HFFc6 (cell line): Measurements from ENCODE around the gene AJUBA. TPM values are rescaled to one million over a fixed set of nuclear protein-coding genes. Genes with fewer than 3 reads are reported as not detected.
A peak's percentile ranks its signal among the peaks of the same experiment; 100 is the strongest.

ENCODE experiments used
- DNase-seq: peaks from one replicate; pipeline ENCODE4 v3.0.0-alpha.2; 2018
- H3K27ac Mint-ChIP-seq: 2 replicates; pipeline ENCODE4 v1.8.0; 2020; ENCODE audit warnings: mild to moderate bottlenecking, mixed read lengths
- H3K27me3 Mint-ChIP-seq: 2 replicates; pipeline ENCODE4 v1.8.0; 2021; ENCODE audit warnings: mild to moderate bottlenecking, moderate library complexity, mixed read lengths; ENCODE audit not compliant: insufficient read depth
- H3K36me3 Mint-ChIP-seq: 2 replicates; pipeline ENCODE4 v1.8.0; 2021; ENCODE audit warnings: low read depth, mixed read lengths
- H3K4me1 Mint-ChIP-seq: 2 replicates; pipeline ENCODE4 v1.8.0; 2020; ENCODE audit warnings: low read depth, mixed read lengths
- H3K4me3 Mint-ChIP-seq: 2 replicates; pipeline ENCODE4 v1.8.0; 2020; ENCODE audit warnings: mild to moderate bottlenecking, moderate library complexity, mixed read lengths
- H3K9me3 Mint-ChIP-seq: 2 replicates; pipeline ENCODE4 v1.8.0; 2020; ENCODE audit warnings: mild to moderate bottlenecking, mixed read lengths
- total RNA-seq, 6 experiments: library from RNA; stranded (reverse); fragmentation: NEBNext Ultra II Directional; extraction: Animal tissue kit (Norgen Biotek cat#: 25700); gene quantifications; 2 replicates in 1 of 6; 3 replicates in 5 of 6; pipeline ENCODE4 v1.2.3, GENCODE V29; 2021
- TF ChIP-seq, protein P1 (sequence below): fragments of 200-600 bp; sonication (generic); IDR thresholded peaks from 2 replicates; pipeline ENCODE4 v1.5.0; 2021; ENCODE audit warnings: antibody characterized with exemption, mild to moderate bottlenecking

The AJUBA gene
- total RNA-seq, 6 experiments from 2014 or later, result 66.0 to 79.7 (median 74.9) TPM

- peak; percentile 81 for DNase-seq
- H3K9me3 Mint-ChIP-seq, result no peaks in the 10 kb centered on the region
- H3K27me3 Mint-ChIP-seq, result no peaks in the 10 kb centered on the region
- peaks cover 6% of the 10 kb centered on the region for H3K4me1 Mint-ChIP-seq
- TF ChIP-seq, protein P1, sequence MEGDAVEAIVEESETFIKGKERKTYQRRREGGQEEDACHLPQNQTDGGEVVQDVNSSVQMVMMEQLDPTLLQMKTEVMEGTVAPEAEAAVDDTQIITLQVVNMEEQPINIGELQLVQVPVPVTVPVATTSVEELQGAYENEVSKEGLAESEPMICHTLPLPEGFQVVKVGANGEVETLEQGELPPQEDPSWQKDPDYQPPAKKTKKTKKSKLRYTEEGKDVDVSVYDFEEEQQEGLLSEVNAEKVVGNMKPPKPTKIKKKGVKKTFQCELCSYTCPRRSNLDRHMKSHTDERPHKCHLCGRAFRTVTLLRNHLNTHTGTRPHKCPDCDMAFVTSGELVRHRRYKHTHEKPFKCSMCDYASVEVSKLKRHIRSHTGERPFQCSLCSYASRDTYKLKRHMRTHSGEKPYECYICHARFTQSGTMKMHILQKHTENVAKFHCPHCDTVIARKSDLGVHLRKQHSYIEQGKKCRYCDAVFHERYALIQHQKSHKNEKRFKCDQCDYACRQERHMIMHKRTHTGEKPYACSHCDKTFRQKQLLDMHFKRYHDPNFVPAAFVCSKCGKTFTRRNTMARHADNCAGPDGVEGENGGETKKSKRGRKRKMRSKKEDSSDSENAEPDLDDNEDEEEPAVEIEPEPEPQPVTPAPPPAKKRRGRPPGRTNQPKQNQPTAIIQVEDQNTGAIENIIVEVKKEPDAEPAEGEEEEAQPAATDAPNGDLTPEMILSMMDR, result peak; percentile 97
- no peaks in the 10 kb centered on the region for H3K36me3 Mint-ChIP-seq
- no peak overlapping the region for H3K27ac Mint-ChIP-seq
- no peak overlapping the region for H3K4me3 Mint-ChIP-seq
Observed at GRCh38 chr14:22986508-22987054, 4.2 kb upstream of the AJUBA start.

GRCh38 chr14:22985894-22986507 lies 3.6 kb upstream of the AJUBA start:
- DNase-seq, result no peak
- TF ChIP-seq, protein P1, result no peak
- H3K9me3 Mint-ChIP-seq, result no peaks in the 10 kb centered on the region
- H3K4me3 Mint-ChIP-seq, result no peak overlapping the region
- H3K36me3 Mint-ChIP-seq, result no peaks in the 10 kb centered on the region
- H3K27me3 Mint-ChIP-seq, result no peaks in the 10 kb centered on the region
- peak overlapping the region; percentile 24 for H3K27ac Mint-ChIP-seq
- H3K4me1 Mint-ChIP-seq, result peaks cover 6% of the 10 kb centered on the region

DNA sequence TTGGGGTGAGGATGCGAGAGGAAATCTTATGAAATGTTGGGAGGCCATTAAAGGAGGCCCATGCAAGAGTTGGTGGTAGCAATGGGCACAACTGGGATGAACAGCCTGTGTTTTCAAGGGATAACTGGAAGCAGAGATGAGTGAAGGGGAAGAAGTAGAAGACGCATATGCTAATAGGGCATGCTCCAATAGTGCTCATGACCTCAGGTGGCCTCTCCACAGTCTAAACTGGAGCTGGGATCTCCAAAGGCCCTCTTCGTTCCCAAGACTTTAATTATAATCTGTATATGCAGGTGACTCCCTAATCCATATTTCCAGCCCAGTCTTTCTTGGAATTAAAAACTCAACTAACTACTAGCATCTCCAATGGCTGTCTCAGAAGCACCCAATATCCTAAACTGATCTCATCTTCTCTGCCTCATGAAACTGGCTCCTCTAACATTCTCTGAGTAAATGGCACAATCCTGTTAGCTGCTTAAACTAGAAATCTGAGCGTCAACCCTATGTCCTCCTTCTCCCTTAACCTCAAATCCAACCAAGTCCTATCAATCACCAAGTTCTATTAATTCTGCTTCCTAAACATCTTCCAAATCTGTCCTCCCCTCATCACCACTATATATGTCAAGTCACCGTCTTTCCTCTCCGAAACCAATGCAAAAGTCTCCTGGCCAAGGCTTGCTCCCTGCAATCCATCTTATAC lies 2.8 kb upstream of the AJUBA start:
- peaks cover 7% of the 10 kb centered on the region for H3K4me1 Mint-ChIP-seq
- no peak overlapping the region for H3K27ac Mint-ChIP-seq
- TF ChIP-seq, protein P1, result no peak
- DNase-seq, result no peak
- peaks cover under 1% of the 10 kb centered on the region; the same call in 1 of the 2 replicates for H3K27me3 Mint-ChIP-seq
- no peak overlapping the region for H3K4me3 Mint-ChIP-seq
- H3K36me3 Mint-ChIP-seq, result peaks cover 2% of the 10 kb centered on the region
- H3K9me3 Mint-ChIP-seq, result no peaks in the 10 kb centered on the region

GRCh38 chr14:22981876-22982476 lies 375 bp downstream of the AJUBA start:
- TF ChIP-seq, protein P1, result no peak
- H3K27ac Mint-ChIP-seq, result peak overlapping the region; percentile 50
- H3K9me3 Mint-ChIP-seq, result no peaks in the 10 kb centered on the region
- H3K4me3 Mint-ChIP-seq, result no peak overlapping the region
- H3K4me1 Mint-ChIP-seq, result peaks cover 38% of the 10 kb centered on the region
- DNase-seq, result no peak
- H3K36me3 Mint-ChIP-seq, result peaks cover 21% of the 10 kb centered on the region
- H3K27me3 Mint-ChIP-seq, result peaks cover 5% of the 10 kb centered on the region; the same call in 1 of the 2 replicates

GRCh38 chr14:22981090-22981875 lies 1.1 kb downstream of the AJUBA start:
- TF ChIP-seq, protein P1, result no peak
- peaks cover 28% of the 10 kb centered on the region for H3K36me3 Mint-ChIP-seq
- H3K4me3 Mint-ChIP-seq, result no peak overlapping the region
- no peak for DNase-seq
- no peaks in the 10 kb centered on the region for H3K9me3 Mint-ChIP-seq
- peak overlapping the region; percentile 74 for H3K27ac Mint-ChIP-seq
- peaks cover 5% of the 10 kb centered on the region; the same call in 1 of the 2 replicates for H3K27me3 Mint-ChIP-seq
- H3K4me1 Mint-ChIP-seq, result peaks cover 45% of the 10 kb centered on the region
